ENCODE data around the gene KIF6.
"Not testable (repeated sequence)": the region's sequence is repeated elsewhere in the genome, so short reads cannot be mapped to it uniquely, and the experiment has no call there.

The KIF6 gene

GRCh38 chr6:39723350-39723749, 1.9 kb downstream of the KIF6 start:
- FAIRE-seq; DNase-seq (ENCODE audit: insufficient read length, low spot score): not testable (repeated sequence)

GRCh38 chr6:39714802-39715201, 10.4 kb downstream of the KIF6 start:
- DNase-seq (ENCODE audit: insufficient read length, low spot score) (no peak), FAIRE-seq (no peak)

GRCh38 chr6:39707962-39708683, 17.1 kb downstream of the KIF6 start:
- DNase-seq (ENCODE audit: insufficient read length, low spot score) (no peak), FAIRE-seq (no peak)

- FAIRE-seq (peak; percentile 45), DNase-seq (ENCODE audit: insufficient read length, low spot score) (no peak)
These were observed 18.3 kb downstream of the KIF6 start for GRCh38 chr6:39706819-39707335.

GRCh38 chr6:39702265-39702664, 22.9 kb downstream of the KIF6 start:
- DNase-seq (ENCODE audit: insufficient read length, low spot score) (no peak), FAIRE-seq (no peak)

- peak; percentile 78 for FAIRE-seq
These were observed 24.8 kb downstream of the KIF6 start for GRCh38 chr6:39700362-39700761.

GRCh38 chr6:39698789-39699188, 26.4 kb downstream of the KIF6 start:
- FAIRE-seq = no peak
- no peak for DNase-seq (ENCODE audit: insufficient read length, low spot score)

More at GRCh38 chr6:39700362-39700761, 24.8 kb downstream of the KIF6 start:
- no peak for DNase-seq (ENCODE audit: insufficient read length, low spot score)

GRCh38 chr6:39696986-39697788, 28.0 kb downstream of the KIF6 start:
- DNase-seq (ENCODE audit: insufficient read length, low spot score) (no peak), FAIRE-seq (peak; percentile 72)

- peak; percentile 72 for FAIRE-seq
- DNase-seq (ENCODE audit: insufficient read length, low spot score) = no peak
These were observed 29.8 kb downstream of the KIF6 start for GRCh38 chr6:39695447-39695846.

- FAIRE-seq (no peak), DNase-seq (ENCODE audit: insufficient read length, low spot score) (no peak)
These were observed 32.0 kb downstream of the KIF6 start for GRCh38 chr6:39693206-39693605.

GRCh38 chr6:39688494-39688893, 36.7 kb downstream of the KIF6 start:
- FAIRE-seq (no peak), DNase-seq (ENCODE audit: insufficient read length, low spot score) (no peak)

- no peak for FAIRE-seq
- DNase-seq (ENCODE audit: insufficient read length, low spot score) = no peak
These were observed 38.2 kb downstream of the KIF6 start for GRCh38 chr6:39686976-39687375.

- DNase-seq (ENCODE audit: insufficient read length, low spot score) (no peak), FAIRE-seq (no peak)
These were observed 39.3 kb downstream of the KIF6 start for GRCh38 chr6:39685938-39686337.

GRCh38 chr6:39685489-39685826, 39.8 kb downstream of the KIF6 start:
- no peak for FAIRE-seq
- DNase-seq (ENCODE audit: insufficient read length, low spot score) = no peak

GRCh38 chr6:39684790-39685488, 40.3 kb downstream of the KIF6 start:
- DNase-seq (ENCODE audit: insufficient read length, low spot score) (no peak), FAIRE-seq (peak; percentile 77)

- FAIRE-seq = no peak
- DNase-seq (ENCODE audit: insufficient read length, low spot score) = no peak
These were observed 43.5 kb downstream of the KIF6 start for GRCh38 chr6:39681674-39682121.

GRCh38 chr6:39678914-39679313, 46.3 kb downstream of the KIF6 start:
- DNase-seq (ENCODE audit: insufficient read length, low spot score) = no peak
- no peak for FAIRE-seq

GRCh38 chr6:39677318-39677717, 47.9 kb downstream of the KIF6 start:
- not testable (repeated sequence) for DNase-seq (ENCODE audit: insufficient read length, low spot score); FAIRE-seq

GRCh38 chr6:39670519-39670918, 54.7 kb downstream of the KIF6 start:
- DNase-seq (ENCODE audit: insufficient read length, low spot score) (no peak), FAIRE-seq (no peak)

- DNase-seq (ENCODE audit: insufficient read length, low spot score) = no peak
- FAIRE-seq = no peak
These were observed 55.2 kb downstream of the KIF6 start for GRCh38 chr6:39669973-39670342.

Measured in GM19239 (cell line).